HepG2 (cell line): ENCODE measurements around the gene KSR1.

ENCODE experiments used
- ARID2 ChIP-seq: sonication (generic); formaldehyde crosslinking; IDR thresholded peaks from 2 replicates; pipeline ENCODE4 v1.8.1; 2022; ENCODE audit warnings: mild to moderate bottlenecking, missing genetic modification reagents, borderline replicate concordance
- BRF2 ChIP-seq: sonication (generic); formaldehyde crosslinking; IDR thresholded peaks from 2 replicates; pipeline ENCODE4 v1.8.1; 2022; ENCODE audit warnings: mild to moderate bottlenecking, missing genetic modification reagents
- CEBPB ChIP-seq: IDR thresholded peaks from 2 replicates; pipeline ENCODE4 v1.6.1; 2011; ENCODE audit warnings: low read depth, low read length, improper control_type of control experiment, borderline replicate concordance
- GATAD1 ChIP-seq: IDR thresholded peaks from 2 replicates; pipeline ENCODE4 v1.6.1; 2016; ENCODE audit warnings: missing genetic modification reagents, missing compliant biosample characterization
- HIVEP1 ChIP-seq: sonication (generic); formaldehyde crosslinking; IDR thresholded peaks from 2 replicates; pipeline ENCODE4 v1.4.0; 2020; ENCODE audit warnings: mild to moderate bottlenecking, missing genetic modification reagents
- PATZ1 ChIP-seq: sonication (generic); formaldehyde crosslinking; IDR thresholded peaks from 2 replicates; pipeline ENCODE4 v1.4.0; 2020; ENCODE audit warnings: missing genetic modification reagents
- POLR2A ChIP-seq, 2 experiments: IDR thresholded peaks; 2 replicates each; pipeline ENCODE4 v1.6.1; 2011; ENCODE audit warnings: low read depth in 2 of 2, low read length in 2 of 2, mild to moderate bottlenecking in 1 of 2, moderate library complexity in 1 of 2; ENCODE audit not compliant: insufficient read depth in 1 of 2
- SMAD3 ChIP-seq: sonication (generic); formaldehyde crosslinking; IDR thresholded peaks from 2 replicates; pipeline ENCODE4 v1.4.0; 2020; ENCODE audit warnings: missing genetic modification reagents
- ZBTB8A ChIP-seq: sonication (generic); formaldehyde crosslinking; IDR thresholded peaks from 2 replicates; pipeline ENCODE4 v1.4.0; 2020; ENCODE audit warnings: mild to moderate bottlenecking, low read depth, missing genetic modification reagents, borderline replicate concordance
- ZNF713 ChIP-seq: sonication (generic); formaldehyde crosslinking; IDR thresholded peaks from 2 replicates; pipeline ENCODE4 v1.4.0; 2020; ENCODE audit warnings: mild to moderate bottlenecking, missing genetic modification reagents
- TF ChIP-seq, protein P1 (sequence below): sonication (generic); formaldehyde crosslinking; IDR thresholded peaks from 2 replicates; pipeline ENCODE4 v1.8.0; 2022; ENCODE audit warnings: mild to moderate bottlenecking, missing genetic modification reagents

GRCh38 chr17:27446569-27447301 lies 9.5 kb upstream of the KSR1 start:
- no peak for TF ChIP-seq ZNF713 (CRISPR knock-in tag)
- no peak for TF ChIP-seq ZBTB8A (CRISPR knock-in tag)
- TF ChIP-seq POLR2A (IDR thresholded peaks at IDR 0.05; ENCODE audit: insufficient read depth in 1 of 2, low read depth in 2 of 2, low read length in 2 of 2), result no peak
- no peak for TF ChIP-seq PATZ1 (CRISPR knock-in tag)
- no peak for TF ChIP-seq GATAD1 (CRISPR knock-in tag)
- no peak for TF ChIP-seq CEBPB
- TF ChIP-seq SMAD3 (CRISPR knock-in tag), result no peak
- TF ChIP-seq HIVEP1 (CRISPR knock-in tag), result no peak
- TF ChIP-seq, protein P1, sequence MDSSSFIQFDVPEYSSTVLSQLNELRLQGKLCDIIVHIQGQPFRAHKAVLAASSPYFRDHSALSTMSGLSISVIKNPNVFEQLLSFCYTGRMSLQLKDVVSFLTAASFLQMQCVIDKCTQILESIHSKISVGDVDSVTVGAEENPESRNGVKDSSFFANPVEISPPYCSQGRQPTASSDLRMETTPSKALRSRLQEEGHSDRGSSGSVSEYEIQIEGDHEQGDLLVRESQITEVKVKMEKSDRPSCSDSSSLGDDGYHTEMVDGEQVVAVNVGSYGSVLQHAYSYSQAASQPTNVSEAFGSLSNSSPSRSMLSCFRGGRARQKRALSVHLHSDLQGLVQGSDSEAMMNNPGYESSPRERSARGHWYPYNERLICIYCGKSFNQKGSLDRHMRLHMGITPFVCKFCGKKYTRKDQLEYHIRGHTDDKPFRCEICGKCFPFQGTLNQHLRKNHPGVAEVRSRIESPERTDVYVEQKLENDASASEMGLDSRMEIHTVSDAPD (CRISPR knock-in tag), result no peak
- no peak for TF ChIP-seq BRF2 (CRISPR knock-in tag)
- TF ChIP-seq ARID2 (CRISPR knock-in tag), result no peak
